ENCODE data around the gene SLC35D1.

- TF ChIP-seq CTCF (IDR thresholded peaks at IDR 0.05): no peak
- TF ChIP-seq POLR2A (IDR thresholded peaks at IDR 0.05): no peak
These were observed 34.8 kb downstream of the SLC35D1 start for GRCh38 chr1:67019121-67019520.

Data from gastroesophageal sphincter (tissue), 3 donors.